ENCODE results near the gene YOD1. TPM values are rescaled to one million over a fixed set of nuclear protein-coding genes. Genes with fewer than 3 reads are reported as not detected.

Gene YOD1
- polyA plus RNA-seq, 3 donors from 2014 or later, result 0.49 to 1.5 TPM; not detected in 1

- no peaks in the 10 kb centered on the region for H3K9me3 Mint-ChIP-seq
- H3K4me3 Mint-ChIP-seq, result no peak overlapping the region
- DNase-seq, result no peak
- H3K27me3 Mint-ChIP-seq (ENCODE audit: low read depth in 3 of 3), result peaks cover 0 to 5% (median 0%) of the 10 kb centered on the region in 3 donors
- no peak overlapping the region for H3K27ac Mint-ChIP-seq
- H3K4me1 Mint-ChIP-seq, result peaks cover 3 to 4% of the 10 kb centered on the region in 2 donors
- H3K36me3 Mint-ChIP-seq, result peaks cover 0 to 5% (median 0%) of the 10 kb centered on the region in 3 donors
Measured at GRCh38 chr1:207079706-207080241, 28.8 kb upstream of the YOD1 start.

GRCh38 chr1:207078578-207079132 lies 27.6 kb upstream of the YOD1 start:
- H3K4me1 Mint-ChIP-seq, result no peaks in the 10 kb centered on the region
- H3K9me3 Mint-ChIP-seq, result no peaks in the 10 kb centered on the region
- no peak overlapping the region for H3K27ac Mint-ChIP-seq
- peaks cover 0 to 10% (median 0%) of the 10 kb centered on the region in 3 donors for H3K36me3 Mint-ChIP-seq
- no peak overlapping the region for H3K4me3 Mint-ChIP-seq
- peaks cover 0 to 3% (median 0%) of the 10 kb centered on the region in 3 donors for H3K27me3 Mint-ChIP-seq (ENCODE audit: low read depth in 3 of 3)
- DNase-seq, result no peak

- Mint-ChIP-seq H3K27ac (no peak overlapping the region), H3K9me3 (no peaks in the 10 kb centered on the region), H3K36me3 (peaks cover 0 to 15% (median 7%) of the 10 kb centered on the region in 3 donors), H3K4me3 (no peak overlapping the region), H3K4me1 (no peaks in the 10 kb centered on the region), H3K27me3 (ENCODE audit: low read depth in 3 of 3) (peaks cover 0 to 6% (median 0%) of the 10 kb centered on the region in 3 donors)
- DNase-seq, result peak; percentile 59 to 65 (median 62)
Measured at GRCh38 chr1:207077470-207078377, 26.7 kb upstream of the YOD1 start.

DNA sequence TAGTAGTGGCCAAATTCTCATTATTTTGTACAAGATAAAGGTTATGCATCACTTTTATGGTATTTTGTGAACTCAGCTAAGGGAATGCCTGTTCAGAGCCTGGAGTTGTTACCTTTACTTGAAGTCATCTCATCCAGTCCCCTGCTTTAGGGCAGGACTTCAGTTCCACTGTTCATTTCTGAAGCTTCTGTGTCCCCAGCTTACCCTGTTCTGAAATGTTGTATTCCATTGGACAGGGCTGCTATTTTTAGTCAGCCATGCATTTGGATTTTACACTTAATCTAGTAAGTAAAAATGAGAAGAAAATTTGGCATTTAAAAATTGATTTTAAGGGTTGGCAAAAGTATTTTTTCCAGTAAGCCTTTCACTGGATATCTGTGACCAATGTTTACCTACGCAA lies 26.0 kb upstream of the YOD1 start:
- no peaks in the 10 kb centered on the region for H3K9me3 Mint-ChIP-seq
- peaks cover 0 to 15% (median 8%) of the 10 kb centered on the region in 3 donors for H3K36me3 Mint-ChIP-seq
- no peak overlapping the region for H3K27ac Mint-ChIP-seq
- H3K4me1 Mint-ChIP-seq, result peaks cover under 1 to 7% of the 10 kb centered on the region in 2 donors
- H3K27me3 Mint-ChIP-seq (ENCODE audit: low read depth in 3 of 3), result peaks cover 0 to 6% (median 0%) of the 10 kb centered on the region in 3 donors
- no peak overlapping the region for H3K4me3 Mint-ChIP-seq
- DNase-seq, result no peak

DNA sequence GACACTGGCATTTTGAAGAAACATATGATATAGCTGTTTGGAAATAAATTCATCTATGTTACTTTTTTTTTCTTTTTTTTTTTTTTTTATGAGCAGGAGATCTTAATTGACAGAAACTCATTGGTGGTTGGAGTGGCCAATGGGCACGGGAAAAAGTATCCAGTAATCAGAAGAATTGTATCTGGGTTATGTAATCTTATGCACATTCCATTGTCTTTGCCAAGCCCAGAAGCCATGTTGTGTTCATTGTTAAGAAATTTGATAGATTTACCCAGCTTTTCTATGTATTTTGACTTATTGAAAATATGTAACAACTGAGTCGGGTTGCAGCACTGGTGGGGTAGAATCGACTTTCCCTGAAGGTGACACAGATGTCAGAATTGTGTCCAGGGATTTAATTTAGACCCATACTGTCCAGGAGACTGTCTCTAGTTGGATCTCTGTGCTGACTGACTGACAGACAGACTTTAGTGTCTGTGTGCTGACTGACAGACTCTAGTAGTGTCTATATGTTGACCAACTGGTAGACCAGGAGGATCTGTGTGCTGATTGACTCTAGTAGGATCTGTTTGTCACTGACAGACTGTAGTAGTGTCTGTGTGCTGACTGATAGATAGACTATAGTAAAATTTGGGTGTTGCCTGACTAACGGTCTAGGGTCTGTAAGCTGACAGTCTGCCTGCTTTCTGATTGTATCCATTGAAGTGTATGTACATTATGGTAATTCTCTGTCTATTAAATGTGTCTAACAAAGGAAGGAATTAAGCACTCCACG lies 25.4 kb upstream of the YOD1 start:
- H3K4me1 Mint-ChIP-seq, result peaks cover 5 to 13% of the 10 kb centered on the region in 2 donors
- H3K27ac Mint-ChIP-seq, result no peak overlapping the region
- H3K27me3 Mint-ChIP-seq (ENCODE audit: low read depth in 3 of 3), result peaks cover 0 to 6% (median 0%) of the 10 kb centered on the region in 3 donors
- H3K9me3 Mint-ChIP-seq, result no peaks in the 10 kb centered on the region
- H3K36me3 Mint-ChIP-seq, result peaks cover 0 to 15% (median 8%) of the 10 kb centered on the region in 3 donors
- H3K4me3 Mint-ChIP-seq, result no peak overlapping the region
- no peak for DNase-seq

DNA sequence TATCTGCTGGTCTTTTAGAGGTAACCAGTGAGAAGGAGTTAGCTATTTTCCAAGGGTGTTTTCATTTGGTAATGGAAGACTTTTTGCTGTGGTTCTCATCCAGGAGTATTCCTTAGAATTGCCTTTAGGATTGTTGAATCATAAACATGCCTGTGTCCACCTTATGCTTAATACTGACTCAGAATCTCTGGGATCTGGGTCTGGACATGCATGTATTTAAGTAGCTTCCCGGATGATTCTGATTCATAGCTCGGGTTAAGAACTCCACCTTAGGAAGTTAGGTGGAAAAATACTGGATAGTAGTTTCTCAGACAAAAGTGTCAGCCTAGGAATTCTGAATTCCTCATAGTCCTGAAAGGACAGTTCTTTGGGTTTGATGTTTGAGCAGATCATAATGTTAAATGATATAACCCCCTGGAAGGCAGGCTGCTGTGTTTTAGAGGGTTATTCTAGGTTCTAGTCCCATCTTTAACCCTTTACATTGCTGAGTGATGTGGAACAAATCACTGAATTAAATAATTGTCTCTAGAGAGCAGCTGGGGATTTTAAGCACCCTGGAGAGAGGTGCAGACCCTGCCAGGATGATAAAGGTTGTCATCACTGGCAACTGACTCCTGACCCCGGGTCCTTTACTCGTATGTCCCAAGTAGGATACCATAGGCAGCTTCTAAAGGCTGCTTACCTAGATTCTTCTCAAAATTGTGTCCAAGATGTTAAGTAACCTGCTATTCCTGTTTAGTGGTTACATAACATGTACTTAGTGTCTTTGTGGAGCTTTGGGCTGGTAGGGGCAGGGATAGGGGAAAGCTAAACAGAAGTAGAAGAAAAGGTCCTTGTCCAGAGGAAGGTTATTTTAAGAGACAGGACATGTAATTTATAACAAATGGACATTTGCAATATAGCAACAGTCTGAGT lies 23.2 kb upstream of the YOD1 start:
- H3K27me3 Mint-ChIP-seq (ENCODE audit: low read depth in 3 of 3), result peaks cover 0 to 6% (median 0%) of the 10 kb centered on the region in 3 donors
- H3K9me3 Mint-ChIP-seq, result peaks cover 0 to 3% (median 0%) of the 10 kb centered on the region in 6 donors
- H3K4me1 Mint-ChIP-seq, result peaks cover 16 to 32% of the 10 kb centered on the region in 2 donors
- no peak overlapping the region for H3K4me3 Mint-ChIP-seq
- H3K36me3 Mint-ChIP-seq, result peaks cover 7 to 21% (median 8%) of the 10 kb centered on the region in 3 donors
- no peak overlapping the region for H3K27ac Mint-ChIP-seq
- no peak for DNase-seq

- H3K27ac Mint-ChIP-seq, result no peak overlapping the region
- peaks cover 0 to 6% (median 3%) of the 10 kb centered on the region in 3 donors for H3K27me3 Mint-ChIP-seq (ENCODE audit: low read depth in 3 of 3)
Measured at GRCh38 chr1:207072233-207072632, 21.2 kb upstream of the YOD1 start.

DNA sequence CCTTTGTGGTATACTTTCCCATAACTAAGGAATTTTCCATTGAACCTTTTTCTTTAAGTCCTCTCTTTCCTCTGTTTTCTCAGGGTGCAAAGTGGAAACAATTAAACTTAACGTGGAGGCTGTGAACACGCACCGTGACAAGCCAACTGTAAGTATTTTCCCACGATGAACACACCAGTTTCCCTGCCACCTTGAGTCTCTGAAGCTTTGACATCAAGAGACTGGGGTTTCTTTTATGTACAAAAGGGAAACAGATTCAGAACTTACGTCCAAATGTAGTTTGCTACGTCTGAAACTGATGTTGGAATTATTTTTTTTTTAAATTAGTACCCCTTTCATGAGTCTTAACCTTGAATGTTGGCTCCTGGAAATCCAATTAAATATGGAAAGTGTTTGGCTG lies 20.4 kb upstream of the YOD1 start:
- Mint-ChIP-seq H3K27ac (peak overlapping the region in 1 of 6 donors; percentile 72), H3K36me3 (peaks cover 12 to 25% (median 17%) of the 10 kb centered on the region in 3 donors), H3K4me1 (peaks cover 17 to 37% of the 10 kb centered on the region in 2 donors), H3K4me3 (peak overlapping the region in 3 of 5 donors; percentile 35 to 80 (median 70)), H3K9me3 (peaks cover 0 to 3% (median 0%) of the 10 kb centered on the region in 6 donors), H3K27me3 (ENCODE audit: low read depth in 3 of 3) (peaks cover 0 to 6% (median 3%) of the 10 kb centered on the region in 3 donors)
- DNase-seq, result no peak

More at GRCh38 chr1:207072233-207072632, 21.2 kb upstream of the YOD1 start:
- H3K36me3 Mint-ChIP-seq, result peaks cover 10 to 25% (median 14%) of the 10 kb centered on the region in 3 donors
- DNase-seq, result no peak
- peaks cover 0 to 3% (median 0%) of the 10 kb centered on the region in 6 donors for H3K9me3 Mint-ChIP-seq
- H3K4me1 Mint-ChIP-seq, result peaks cover 17 to 37% of the 10 kb centered on the region in 2 donors
- H3K4me3 Mint-ChIP-seq, result no peak overlapping the region

GRCh38 chr1:207070811-207071210 lies 19.8 kb upstream of the YOD1 start:
- Mint-ChIP-seq H3K4me1 (peaks cover 17 to 37% of the 10 kb centered on the region in 2 donors), H3K4me3 (peak overlapping the region; percentile 21 to 80 (median 50)), H3K36me3 (peaks cover 12 to 25% (median 17%) of the 10 kb centered on the region in 3 donors), H3K27me3 (ENCODE audit: low read depth in 3 of 3) (peaks cover 0 to 6% (median 3%) of the 10 kb centered on the region in 3 donors), H3K9me3 (peaks cover 0 to 3% (median 0%) of the 10 kb centered on the region in 6 donors), H3K27ac (peak overlapping the region; percentile 29 to 90 (median 72))
- DNase-seq, result peak; percentile 40 to 48 (median 43)

- peak overlapping the region in 1 of 5 donors; percentile 23 for H3K4me3 Mint-ChIP-seq
- peaks cover 12 to 25% (median 17%) of the 10 kb centered on the region in 3 donors for H3K36me3 Mint-ChIP-seq
- H3K4me1 Mint-ChIP-seq, result peaks cover 17 to 37% of the 10 kb centered on the region in 2 donors
- DNase-seq, result no peak
- H3K9me3 Mint-ChIP-seq, result peaks cover 0 to 3% (median 0%) of the 10 kb centered on the region in 6 donors
- peak overlapping the region in 5 of 6 donors; percentile 5 to 31 (median 23) for H3K27ac Mint-ChIP-seq
- H3K27me3 Mint-ChIP-seq (ENCODE audit: low read depth in 3 of 3), result peaks cover 0 to 6% (median 3%) of the 10 kb centered on the region in 3 donors
Measured at GRCh38 chr1:207069858-207070506, 19.0 kb upstream of the YOD1 start.

GRCh38 chr1:207069061-207069460 lies 18.1 kb upstream of the YOD1 start:
- H3K4me3 Mint-ChIP-seq, result peak overlapping the region in 1 of 5 donors; percentile 25
- peaks cover 12 to 22% (median 19%) of the 10 kb centered on the region in 3 donors for H3K36me3 Mint-ChIP-seq
- peak overlapping the region in 5 of 6 donors; percentile 2 to 75 (median 19) for H3K27ac Mint-ChIP-seq
- H3K4me1 Mint-ChIP-seq, result peaks cover 17 to 37% of the 10 kb centered on the region in 2 donors
- no peak for DNase-seq
- peaks cover 0 to 3% (median 0%) of the 10 kb centered on the region in 6 donors for H3K9me3 Mint-ChIP-seq
- peaks cover 0 to 6% (median 3%) of the 10 kb centered on the region in 3 donors for H3K27me3 Mint-ChIP-seq (ENCODE audit: low read depth in 3 of 3)

DNA sequence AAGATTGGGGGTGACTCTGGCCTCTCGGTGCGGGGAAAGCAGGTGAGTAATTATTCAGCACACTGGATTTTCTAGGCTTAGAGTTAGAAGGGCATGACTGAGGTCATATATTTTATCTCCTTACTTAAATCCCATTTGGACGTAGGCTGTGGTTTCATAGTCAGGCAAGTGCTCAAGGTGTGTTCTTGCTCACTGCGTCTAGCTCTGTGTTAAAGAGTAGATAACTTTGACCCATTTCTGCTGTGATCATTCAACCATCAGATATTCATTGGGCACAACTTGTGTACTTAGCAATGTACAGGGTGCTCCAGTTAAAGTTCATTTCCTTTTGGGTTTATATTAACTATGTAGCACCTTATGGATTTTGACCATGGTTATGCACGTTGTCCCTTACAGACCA lies 16.7 kb upstream of the YOD1 start:
- Mint-ChIP-seq H3K4me3 (no peak overlapping the region), H3K27me3 (ENCODE audit: low read depth in 3 of 3) (peaks cover 0 to 3% (median 3%) of the 10 kb centered on the region in 3 donors), H3K36me3 (peaks cover 4 to 24% (median 22%) of the 10 kb centered on the region in 3 donors), H3K4me1 (peaks cover 25 to 50% of the 10 kb centered on the region in 2 donors), H3K9me3 (peaks cover 0 to 3% (median 0%) of the 10 kb centered on the region in 6 donors), H3K27ac (no peak overlapping the region)
- no peak for DNase-seq

All from immature natural killer cell (primary cell).